GM12878 (cell line): ENCODE results near the gene CWC25. TPM values are rescaled to one million over a fixed set of nuclear protein-coding genes. Genes with fewer than 3 reads are reported as not detected.

Experiments used
- CBFB ChIP-seq: IDR thresholded peaks from 2 replicates; pipeline ENCODE4 v1.6.1; 2016; ENCODE audit warnings: antibody characterized with exemption, low read depth
- MAX ChIP-seq: IDR thresholded peaks from 2 replicates; pipeline ENCODE4 v1.6.1; 2012; ENCODE audit warnings: low read depth, low read length, improper control_type of control experiment
- NKRF ChIP-seq: fragments of 450-650 bp; conservative IDR thresholded peaks from 2 replicates; pipeline ENCODE4 v1.6.1; 2017; ENCODE audit warnings: mild to moderate bottlenecking, moderate library complexity
- RELA ChIP-seq: fragments of 450-650 bp; IDR thresholded peaks from 2 replicates; pipeline ENCODE4 v1.8.0; 2014; ENCODE audit warnings: borderline replicate concordance; ENCODE audit not compliant: partially characterized antibody
- RUNX3 ChIP-seq: IDR thresholded peaks from 2 replicates; pipeline ENCODE4 v1.6.1; 2012; ENCODE audit warnings: low read length, inconsistent platforms
- ZBTB4 ChIP-seq: fragments of 450-650 bp; formaldehyde crosslinking; IDR thresholded peaks from 2 replicates; pipeline ENCODE4 v1.4.0; 2022; ENCODE audit warnings: mild to moderate bottlenecking, moderate library complexity
- ZNF274 ChIP-seq: IDR thresholded peaks from one replicate; pipeline ENCODE4 v1.8.0; 2011; ENCODE audit not compliant: insufficient read length, insufficient read depth
- polyA plus RNA-seq, 11 experiments: library from polyadenylated mRNA; depleted of rRNA in 4 of 11; unstranded in 6 of 11; stranded (reverse) in 5 of 11; fragments of >200 nt; fragmentation: Nextera tagmentation in 4 of 11; fragmentation: Illumina TruSeq in 1 of 11; extraction: Ambion mirVana in 4 of 11; extraction: Trizol in 1 of 11; gene quantifications; 1 replicate in 1 of 11; 2 replicates in 10 of 11; pipeline versions ENCODE4 v1.2.1 to v1.2.3, GENCODE V29; 2011 to 2016; ENCODE audit warnings: inconsistent platforms in 2 of 11, missing spikeins in 2 of 11, low read depth in 1 of 11
- total RNA-seq, 4 experiments: library from RNA; depleted of rRNA in 3 of 4; stranded (reverse); fragments of >200 nt in 3 of 4; fragmentation: Illumina TruSeq in 1 of 4; extraction: Trizol in 1 of 4; gene quantifications; 2 replicates each; pipeline versions ENCODE4 v1.2.1 to v1.2.3, GENCODE V29; 2013 to 2021

Gene CWC25
- total and polyA plus RNA-seq, 10 of the 15 experiments (the other 5 are each of a cell fraction or from before 2014, with no cell fraction given), result 14.7 to 29.7 (median 22.9) TPM

GRCh38 chr17:38869526-38870258 is 44.6 kb upstream of the CWC25 start, which contains the start of gene LASP1 (continued):
- TF ChIP-seq NKRF (peak; percentile 2), RELA (no peak), RUNX3 (no peak; the same call in 1 of the 2 replicates), CBFB (0 out of 2 replicates have a peak, but pooled peaks have one; percentile 32), ZNF274 (no peak), MAX (peak; percentile 51; the same call in 1 of the 2 replicates), ZBTB4 (no peak)
